Pulmonary artery endothelial cell (primary cell): ENCODE measurements around the gene TGFBR2. TPM values are rescaled to one million over a fixed set of nuclear protein-coding genes. Genes with fewer than 3 reads are reported as not detected.
"Not testable (repeated sequence)": the region's sequence is repeated elsewhere in the genome, so short reads cannot be mapped to it uniquely, and the experiment has no call there.

Experiments
- DNase-seq: peaks from one replicate; pipeline ENCODE4 v3.0.0-alpha.2; 2011; ENCODE audit warnings: low read depth, low spot score
- total RNA-seq: library from RNA; depleted of rRNA; stranded (reverse); fragments of >200 nt; gene quantifications from 2 replicates; pipeline ENCODE4 v1.2.3, GENCODE V29; 2014

TGFBR2 gene
- total RNA-seq, 1 donor from 2014 or later = 379 TPM

DNA sequence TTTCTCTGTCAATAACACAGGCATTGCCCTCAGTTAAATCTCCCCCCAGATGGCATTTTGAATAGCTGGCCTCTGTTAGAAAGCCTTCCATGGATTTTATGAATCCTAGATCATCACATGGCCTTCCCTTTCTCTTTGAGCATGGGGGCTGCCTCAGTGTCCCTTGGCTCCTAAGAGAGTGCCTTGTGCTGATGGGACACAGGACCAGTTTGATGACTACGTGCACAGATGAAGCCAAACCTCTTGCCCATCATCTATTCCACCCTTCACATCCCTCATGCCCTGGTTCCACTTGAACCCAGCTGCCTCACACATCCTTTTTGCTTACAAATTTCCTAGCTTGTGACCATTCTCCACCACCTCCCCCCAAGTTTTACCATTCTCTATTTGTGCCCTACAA, 12.9 kb downstream of the TGFBR2 start:
- no peak for DNase-seq

DNA sequence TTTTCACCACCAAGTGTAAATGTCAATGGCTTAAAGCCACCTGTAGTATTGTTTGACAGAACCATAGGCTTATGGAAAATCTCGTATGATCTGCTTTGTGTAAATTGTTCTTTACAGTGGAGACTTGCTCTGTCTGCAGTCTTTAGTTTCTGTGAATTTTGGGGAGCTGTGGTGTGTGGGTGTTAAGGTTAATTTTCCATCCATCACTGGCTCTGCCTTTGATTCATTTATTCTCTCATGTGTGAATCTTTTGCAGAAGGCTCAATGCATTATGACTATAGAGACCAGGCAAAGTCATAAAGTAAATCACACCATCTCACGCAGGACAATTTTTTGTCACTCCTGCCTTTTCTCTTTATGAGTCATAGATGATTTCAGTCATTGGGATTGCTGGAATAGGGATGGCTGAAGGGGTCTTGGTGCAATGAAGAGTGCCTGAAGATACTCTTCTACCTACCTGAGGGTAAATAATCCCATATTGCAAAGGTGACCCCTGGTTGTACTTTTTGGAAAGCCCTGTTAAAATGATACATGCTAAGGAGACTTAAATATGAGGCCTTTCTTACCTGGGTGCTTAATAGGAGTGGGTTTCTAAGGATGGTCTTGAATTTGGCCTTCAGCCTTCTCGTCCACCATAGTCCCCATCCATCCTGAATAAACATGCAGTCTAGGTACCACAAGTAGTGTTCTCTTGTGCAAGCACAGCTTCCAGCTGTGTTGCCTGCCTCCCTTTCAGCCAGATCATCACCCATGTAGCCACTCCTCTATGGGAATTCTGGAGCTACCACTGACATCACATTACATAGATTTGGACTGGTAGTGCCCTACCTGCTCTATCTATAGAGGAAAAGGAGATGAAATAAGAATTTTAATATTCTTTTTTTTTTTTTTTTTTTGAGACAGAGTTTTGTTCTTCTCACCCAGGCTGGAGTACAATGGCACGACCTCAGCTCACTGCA, 14.3 kb downstream of the TGFBR2 start:
- DNase-seq = no peak

GRCh38 chr3:30621576-30621975, 15.2 kb downstream of the TGFBR2 start:
- DNase-seq = no peak

DNA sequence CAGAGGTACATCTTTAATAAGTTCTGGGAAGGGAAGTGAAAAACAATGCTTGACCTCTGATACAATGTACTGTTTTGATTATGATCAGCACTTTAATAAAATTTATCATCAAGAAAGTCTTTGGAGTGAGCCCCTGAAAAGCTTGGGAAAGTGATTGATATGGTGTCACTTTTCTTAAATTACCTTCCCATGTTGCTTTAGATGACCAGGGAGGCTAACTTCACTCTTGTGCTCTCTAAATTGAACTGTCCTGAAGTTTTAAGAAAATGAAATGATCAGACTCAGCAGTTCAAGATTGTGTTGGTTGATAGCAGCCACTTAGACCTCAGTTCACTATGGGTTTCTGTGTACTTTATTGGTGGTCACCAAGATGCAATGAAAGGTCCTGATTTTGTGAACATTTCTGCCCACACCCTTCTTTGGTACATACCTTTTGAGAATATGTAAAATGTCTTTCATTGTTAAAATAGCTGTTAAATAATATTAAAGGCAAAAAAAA, 15.7 kb downstream of the TGFBR2 start:
- no peak for DNase-seq

DNA sequence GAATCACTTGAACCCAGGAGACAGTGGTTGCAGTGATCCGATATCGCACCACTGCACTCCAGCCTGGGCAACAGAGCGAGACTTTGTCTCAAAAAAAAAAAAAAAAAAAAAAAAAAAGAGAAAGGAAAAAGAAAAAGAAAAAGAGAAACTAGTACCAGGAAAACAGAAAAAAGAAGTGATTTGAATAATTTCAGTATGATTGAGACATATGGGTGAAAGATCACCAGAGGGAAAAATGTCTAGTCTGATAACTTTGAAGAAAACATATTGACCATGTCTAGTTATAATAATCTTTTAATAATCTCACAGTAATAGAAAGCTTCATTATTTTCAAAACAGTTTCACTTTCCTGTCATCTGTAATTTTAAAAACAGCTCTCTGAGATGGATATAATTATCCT, 16.4 kb downstream of the TGFBR2 start:
- DNase-seq = no peak

GRCh38 chr3:30623351-30623750, 16.9 kb downstream of the TGFBR2 start:
- no peak for DNase-seq

DNA sequence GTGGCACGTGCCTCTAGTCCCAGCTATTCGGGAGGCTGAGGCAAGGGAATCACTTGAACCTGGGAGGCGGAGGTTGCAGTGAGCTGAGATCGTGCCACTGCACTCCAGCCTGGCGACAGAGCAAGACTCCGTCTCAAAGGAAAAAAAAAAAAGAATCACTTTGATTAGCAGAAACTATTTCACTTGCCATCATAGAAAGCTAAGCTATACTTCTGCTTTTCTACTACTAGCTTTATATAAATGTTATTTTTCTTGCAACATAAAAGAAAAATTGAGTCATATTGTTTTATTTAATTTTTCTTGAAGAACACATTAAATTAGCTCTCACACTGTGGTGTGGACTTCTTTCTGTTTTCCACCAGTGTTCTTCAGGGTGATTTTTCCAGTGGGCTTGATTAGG, 18.1 kb downstream of the TGFBR2 start:
- not testable (repeated sequence) for DNase-seq

GRCh38 chr3:30625541-30626438, 19.4 kb downstream of the TGFBR2 start:
- no peak for DNase-seq

DNA sequence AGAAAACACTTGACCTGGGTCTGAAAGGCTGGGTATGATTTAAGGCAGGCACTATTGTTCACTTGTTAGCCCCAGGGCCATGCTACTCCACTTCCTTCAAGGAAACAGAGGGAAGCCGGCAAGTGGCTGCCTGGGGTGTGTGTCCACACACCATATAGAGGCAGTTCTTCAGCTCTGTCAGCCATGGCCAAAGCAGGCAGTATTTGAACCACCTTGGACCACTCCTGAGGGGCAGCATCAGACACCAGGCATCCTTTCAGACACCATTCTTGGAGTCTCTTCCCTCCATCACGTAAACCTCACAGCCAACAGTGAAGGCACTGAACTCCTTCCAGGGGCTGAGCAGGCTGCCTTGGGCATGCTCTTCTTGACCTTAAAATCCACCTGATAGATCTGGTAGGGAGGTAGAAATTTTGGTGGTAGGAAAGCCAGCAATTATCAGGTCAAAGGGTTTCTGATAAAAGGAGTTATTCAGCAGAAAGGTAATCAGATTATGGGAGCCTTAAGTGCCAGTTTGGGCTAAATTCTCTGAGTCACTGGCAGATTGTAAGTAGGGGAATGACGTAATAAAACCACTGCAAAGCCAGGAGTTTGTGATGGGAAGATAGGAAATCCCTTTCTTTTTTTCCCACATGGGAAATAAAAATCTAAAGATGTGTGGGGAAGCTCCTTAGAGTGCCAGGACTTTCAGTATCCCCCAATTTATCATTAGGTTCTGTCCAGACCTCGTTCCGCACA, 20.2 kb downstream of the TGFBR2 start:
- DNase-seq = no peak

- no peak for DNase-seq
Observed at GRCh38 chr3:30628205-30628900, 22.0 kb downstream of the TGFBR2 start.

GRCh38 chr3:30628901-30629590, 22.6 kb downstream of the TGFBR2 start:
- DNase-seq = no peak

GRCh38 chr3:30629746-30630145, 23.3 kb downstream of the TGFBR2 start:
- DNase-seq = no peak

DNA sequence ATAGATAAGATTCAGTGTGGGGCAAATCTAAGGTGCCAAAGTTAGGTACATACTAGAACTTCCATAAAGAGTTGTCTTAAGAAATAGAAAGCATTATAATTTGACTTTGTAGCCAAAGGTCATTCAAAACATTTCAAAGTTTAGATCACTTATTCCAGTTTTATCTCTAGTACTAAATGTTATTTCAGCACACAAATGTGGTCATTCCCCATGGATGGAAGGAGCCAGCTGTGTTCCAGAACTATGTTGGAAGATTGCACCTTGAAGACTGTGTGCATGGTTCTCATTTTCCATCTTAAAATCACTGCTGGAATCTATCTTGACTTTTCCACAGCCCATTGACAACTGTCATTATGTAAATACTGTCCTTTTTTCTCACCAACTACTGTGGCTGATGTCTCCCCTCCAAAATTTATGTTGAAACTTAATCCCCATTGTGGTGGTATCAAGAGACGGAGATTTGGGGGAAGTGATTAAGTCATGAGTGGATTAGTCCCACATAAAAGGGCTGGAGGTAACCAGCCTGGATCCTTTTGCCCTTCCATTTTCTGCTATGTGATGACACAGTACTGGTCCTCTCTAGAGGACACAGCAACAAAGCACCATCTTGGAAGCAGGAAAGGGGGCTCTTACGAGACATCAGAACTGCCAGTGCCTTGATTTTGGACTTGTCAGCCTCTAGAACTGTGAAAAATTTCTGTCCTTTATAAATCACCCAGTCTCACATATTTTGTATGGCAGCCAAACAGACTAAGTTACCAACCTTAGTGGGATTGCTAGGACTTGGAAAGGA, 24.0 kb downstream of the TGFBR2 start:
- DNase-seq = no peak

- no peak for DNase-seq
Observed at GRCh38 chr3:30631243-30631904, 25.0 kb downstream of the TGFBR2 start.

DNA sequence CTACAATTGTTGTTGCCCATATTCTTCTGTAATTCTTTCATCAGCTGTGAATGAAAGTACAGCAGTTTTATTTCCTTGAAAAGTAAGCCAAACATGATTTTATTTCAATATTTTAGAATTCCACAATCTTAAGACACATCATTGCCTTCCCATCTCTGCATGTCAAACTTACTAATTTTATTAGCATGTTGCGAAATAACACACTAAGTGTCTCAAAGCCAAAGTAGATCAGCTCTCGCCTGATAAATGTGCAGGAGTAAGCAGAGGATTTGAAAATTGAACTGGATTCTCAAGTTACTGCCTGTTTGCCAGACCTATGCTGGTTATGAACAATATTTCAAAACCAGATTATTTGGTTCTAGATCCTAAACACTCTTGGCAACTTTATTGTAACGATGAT, 25.7 kb downstream of the TGFBR2 start:
- DNase-seq = no peak

DNA sequence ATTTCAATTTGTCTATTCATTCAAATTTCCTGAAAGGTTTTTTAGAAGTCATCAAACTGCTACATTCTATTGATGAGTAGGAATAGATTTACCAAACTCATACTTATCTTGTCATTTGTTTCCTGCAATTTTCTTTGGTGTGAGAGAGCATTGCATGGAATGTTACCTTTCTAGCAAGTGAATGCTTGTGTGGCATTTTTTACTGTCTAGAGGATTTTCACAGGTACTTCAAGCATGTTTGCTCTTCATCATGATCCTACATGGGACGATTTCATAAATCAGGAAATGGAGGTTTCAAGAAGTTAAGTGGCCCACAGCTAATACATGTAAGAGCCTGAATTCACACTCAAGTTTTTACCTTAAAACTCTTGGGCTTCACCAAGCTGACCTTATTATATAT, 26.1 kb downstream of the TGFBR2 start:
- DNase-seq = no peak

GRCh38 chr3:30633718-30634117, 27.3 kb downstream of the TGFBR2 start:
- DNase-seq = no peak
